HG02870 (cell line): Measurements from ENCODE around the gene RASL10A.

Source experiments
- ATAC-seq: cut with Tn5 transposase; IDR thresholded peaks from one replicate; pipeline ENCODE4 v1.9.1; 2021; ENCODE audit warnings: mild to moderate bottlenecking, moderate library complexity; ENCODE audit not compliant: unreplicated experiment

Gene RASL10A

DNA sequence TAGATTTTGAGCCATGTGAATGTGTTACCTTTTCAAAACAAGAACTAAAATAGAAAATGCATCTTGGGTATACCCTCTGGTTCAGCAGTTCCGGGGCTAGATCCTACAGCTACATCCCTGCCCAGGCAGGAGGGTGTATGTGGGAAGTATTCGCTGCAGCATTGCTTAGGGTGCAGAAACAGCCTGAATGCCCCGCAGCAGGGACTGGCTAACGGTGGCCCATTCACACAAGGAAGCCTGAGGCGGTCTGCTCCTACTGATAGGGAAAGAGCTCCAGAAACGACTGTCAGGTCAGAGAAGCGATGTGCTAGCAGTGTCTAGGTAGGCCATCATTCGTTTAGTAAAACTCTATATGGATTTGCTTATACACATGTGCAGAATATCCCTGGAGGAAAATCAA is 9.9 kb upstream of the RASL10A start:
- no peak for ATAC-seq

GRCh38 chr22:29323641-29324040 is 8.1 kb upstream of the RASL10A start:
- ATAC-seq, result no peak

DNA sequence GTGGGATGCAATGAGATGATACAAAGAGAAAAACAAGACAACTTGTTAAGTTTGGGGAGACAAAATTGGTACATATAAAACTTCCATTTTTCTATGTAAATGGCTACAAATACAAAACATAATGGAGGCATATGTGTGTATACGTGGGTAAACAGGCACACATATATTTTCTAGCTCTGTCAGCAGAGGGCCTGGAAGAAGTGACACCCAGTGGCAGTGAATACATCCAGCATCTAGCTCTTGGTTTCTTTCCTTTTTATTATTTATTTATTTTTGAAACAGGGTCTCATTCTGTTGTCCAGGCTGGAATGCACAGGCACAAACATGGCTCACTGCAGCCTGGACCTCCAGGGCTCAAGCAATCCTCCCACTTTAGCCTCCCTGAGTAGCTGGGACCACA is 5.0 kb upstream of the RASL10A start:
- ATAC-seq, result no peak

GRCh38 chr22:29319072-29319471 is 3.6 kb upstream of the RASL10A start:
- no peak for ATAC-seq

- no peak for ATAC-seq
These were observed 2.4 kb upstream of the RASL10A start for GRCh38 chr22:29317827-29318454.

DNA sequence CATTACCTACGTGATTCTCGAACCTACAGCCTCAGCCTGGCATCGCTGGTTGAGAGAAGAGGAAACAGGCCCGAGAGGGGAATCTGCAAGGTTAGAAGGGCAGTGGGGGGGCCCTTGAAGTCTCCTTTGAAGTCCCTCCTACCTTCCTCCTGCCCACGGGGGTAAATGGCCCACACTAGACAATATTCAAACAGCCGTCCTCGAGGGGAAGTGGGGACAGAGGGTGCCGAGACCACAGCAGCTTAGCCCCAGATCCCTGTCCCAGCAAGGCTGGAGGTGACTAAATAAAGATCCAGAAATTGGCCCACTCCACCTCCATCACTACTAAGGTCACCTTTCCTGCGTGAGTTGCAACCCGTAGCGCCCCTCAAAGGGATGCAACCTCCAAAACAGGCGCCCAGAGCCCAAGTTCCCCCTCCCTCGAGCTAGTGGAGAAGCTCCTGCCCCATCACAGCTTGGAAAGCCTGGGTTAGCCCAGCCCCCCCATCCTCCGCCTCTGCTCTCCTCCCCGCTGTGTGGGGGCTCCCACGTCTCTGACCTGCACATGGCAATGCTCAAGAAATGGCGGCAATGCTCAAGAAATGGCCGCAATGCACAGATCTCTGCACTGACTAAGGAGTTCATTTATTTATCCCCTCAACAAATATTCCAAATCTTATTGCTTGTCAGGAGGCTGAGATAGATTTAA is 788 bp upstream of the RASL10A start:
- ATAC-seq, result no peak

DNA sequence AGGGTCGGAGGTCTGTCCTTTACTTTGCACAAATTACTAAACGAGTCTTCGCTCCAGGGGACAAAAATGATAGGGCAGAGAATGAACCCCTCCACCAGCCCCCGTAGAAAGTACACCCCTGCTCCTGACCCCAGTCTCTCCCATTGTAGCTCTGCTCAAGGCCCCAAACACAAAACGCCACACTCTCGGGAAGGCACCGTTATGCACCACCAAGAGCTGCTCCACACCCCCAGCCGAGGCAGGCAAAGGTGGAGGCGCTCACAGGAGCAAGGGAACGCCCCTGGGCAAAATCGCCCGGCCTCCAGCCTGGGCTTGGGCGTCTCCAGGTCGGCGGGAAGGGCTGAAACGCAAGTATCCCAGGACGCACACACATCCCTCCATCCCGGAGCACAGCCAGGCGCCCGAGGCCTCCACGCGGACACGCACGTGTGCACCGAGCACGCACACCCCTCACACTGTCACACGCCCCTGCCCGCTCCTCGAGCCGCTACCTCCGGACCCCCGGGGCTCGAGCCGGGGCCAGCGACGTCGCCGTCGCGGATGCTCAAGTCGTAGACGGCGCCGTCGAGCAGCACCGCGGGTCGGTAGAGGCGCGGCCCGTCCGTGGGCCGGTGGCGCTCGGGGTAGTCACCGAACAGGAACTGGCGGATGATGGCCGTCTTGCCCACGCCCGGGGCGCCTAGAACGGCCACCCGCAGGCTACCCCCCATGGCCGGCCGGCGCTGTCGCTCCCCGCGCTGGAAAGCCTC is 786 bp downstream of the RASL10A start:
- no peak for ATAC-seq

DNA sequence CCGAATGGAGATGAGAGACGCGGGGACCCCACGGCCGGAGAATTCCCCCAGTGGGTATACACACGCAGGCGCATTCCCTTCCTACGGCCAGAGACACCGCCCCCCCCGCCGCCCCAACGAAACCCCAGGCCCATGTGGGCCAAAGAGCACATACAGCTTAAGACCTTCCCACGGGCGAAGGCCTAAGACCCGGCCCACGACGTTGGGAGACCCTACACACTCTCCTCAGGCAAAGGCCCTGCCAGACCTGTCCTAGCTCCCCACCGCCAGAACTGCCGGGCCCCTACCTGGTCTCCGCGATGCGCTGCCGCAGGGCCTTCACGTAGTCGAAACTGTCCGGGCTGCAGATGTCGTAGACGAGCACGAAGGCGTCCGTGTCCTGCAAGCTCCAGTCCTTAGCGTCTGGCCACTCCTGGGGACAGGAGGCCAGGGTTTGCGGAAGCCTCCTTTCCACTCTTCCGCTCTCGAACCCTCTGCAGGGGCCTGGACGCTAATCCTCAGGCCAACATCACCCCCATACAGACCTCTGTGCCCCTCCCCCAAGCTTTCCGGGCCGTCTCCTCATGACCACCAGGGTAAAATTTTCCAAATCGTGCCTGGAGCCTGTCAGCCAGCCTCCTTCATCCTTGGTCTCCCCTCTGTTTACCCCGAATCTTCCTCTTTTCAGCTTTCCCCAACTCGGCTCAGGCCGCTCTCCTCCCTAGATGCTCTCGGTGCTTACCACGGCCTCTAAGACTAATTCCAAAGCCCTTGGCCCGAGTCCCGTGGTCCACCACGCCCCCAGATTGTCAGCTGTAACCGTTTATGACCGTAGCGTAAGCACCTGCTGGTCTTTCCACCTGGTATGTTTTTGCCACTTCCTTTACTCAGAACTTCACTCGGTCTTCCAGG is 1.7 kb downstream of the RASL10A start:
- ATAC-seq, result no peak

DNA sequence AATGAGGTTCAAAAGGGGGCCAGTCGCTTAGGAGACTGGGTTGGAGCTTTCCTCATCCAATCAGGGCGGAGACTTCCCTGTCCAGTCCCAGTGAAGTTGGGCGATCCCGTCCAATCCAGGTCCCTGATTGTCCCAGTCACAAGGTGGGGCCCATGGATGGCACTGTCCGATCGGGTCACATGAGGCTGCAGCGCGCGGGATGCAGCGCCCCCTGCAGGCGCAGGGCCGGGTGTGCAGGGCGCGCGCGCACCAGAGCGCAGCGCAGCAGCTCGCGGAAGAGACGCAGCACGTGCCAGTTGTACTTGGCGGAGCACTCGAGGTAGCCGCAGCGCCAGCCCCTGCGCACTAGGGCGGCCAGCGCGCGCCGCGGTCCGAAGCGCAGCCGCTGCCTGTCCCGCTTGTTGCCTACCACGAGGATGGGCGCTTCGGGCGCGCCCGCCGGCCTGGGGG is 2.3 kb downstream of the RASL10A start:
- no peak for ATAC-seq

DNA sequence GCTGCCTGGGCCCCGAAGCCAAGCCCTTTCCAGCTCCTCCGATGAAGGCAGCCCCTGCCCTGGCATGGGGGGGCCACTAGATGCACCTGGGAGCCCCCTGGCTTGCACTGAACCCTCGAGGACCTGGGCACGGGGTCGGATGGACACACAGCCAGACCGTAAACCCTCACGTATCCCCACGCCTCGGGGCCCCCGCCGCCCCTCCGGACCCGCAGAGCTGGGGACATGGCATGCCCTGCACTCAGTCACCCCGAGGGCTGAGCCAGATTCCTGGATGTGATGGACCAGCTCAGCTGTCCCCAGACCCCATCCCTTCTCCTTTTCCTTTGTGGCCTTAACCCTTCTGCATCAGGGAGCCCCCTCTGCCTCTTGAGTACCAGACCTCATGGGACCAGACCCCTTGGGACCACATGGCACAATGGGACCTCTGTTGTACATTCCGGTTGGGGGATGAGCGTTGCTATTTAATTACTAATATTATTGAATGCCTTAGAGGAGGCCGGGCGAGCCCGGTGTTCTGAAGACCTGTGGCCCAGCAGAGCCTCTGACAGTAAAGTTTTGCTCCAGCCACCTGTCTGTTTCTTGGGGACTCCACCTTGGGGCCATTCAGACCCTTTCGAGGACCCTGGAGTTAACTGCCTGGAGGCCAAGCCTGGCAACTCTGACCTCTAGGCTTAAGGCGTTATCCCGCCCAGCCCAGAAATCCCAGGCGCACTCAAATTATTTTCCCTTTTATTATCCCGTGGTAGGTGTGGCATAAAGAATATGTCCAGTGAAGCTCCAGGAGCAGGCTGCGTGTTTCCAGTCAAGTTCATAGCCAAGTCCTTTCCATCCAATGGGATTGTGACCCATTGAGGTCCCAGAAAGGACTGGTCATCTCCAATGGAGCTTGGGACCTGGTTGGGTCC is 3.0 kb downstream of the RASL10A start:
- ATAC-seq, result no peak

- no peak for ATAC-seq
These were observed 3.9 kb downstream of the RASL10A start for GRCh38 chr22:29311464-29312217.

GRCh38 chr22:29310863-29311339 is 4.6 kb downstream of the RASL10A start:
- ATAC-seq, result no peak

- no peak for ATAC-seq
These were observed 5.2 kb downstream of the RASL10A start for GRCh38 chr22:29310065-29310862.

DNA sequence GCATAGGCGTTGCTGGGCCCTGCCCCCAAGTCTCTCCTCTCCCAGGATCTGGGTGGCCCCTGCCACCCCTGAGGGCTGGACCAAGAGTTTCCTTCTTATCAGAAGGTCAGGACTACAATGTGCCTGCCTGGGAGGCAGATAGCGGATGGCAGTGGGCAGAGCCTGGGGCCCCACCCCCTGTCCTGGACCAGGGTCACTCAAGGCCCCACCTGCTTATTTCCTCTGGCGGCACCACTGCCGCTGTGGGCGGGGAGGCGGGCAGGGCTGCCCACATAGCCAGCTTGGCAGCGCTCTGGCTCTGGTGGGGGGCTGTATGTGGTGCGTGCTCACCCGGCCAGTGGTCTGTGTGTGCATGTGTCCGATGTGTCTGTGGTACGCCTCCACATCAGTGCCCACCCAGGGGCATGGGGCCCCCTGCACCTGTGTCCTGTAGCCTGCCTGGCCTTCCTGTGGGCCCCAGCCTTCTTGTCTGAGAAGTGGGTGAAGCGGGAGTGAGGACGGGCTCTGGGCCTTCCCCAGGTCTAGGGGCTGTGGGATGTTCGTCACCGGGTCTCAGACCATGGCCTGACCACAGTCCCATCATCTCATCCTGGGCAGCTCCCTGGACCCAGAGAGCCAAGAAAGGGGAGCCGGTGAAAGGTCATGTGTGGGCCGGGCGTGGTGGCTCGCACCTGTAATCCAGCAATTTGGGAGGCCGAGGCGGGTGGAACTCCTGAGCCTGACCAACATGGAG is 6.0 kb downstream of the RASL10A start:
- ATAC-seq, result no peak

DNA sequence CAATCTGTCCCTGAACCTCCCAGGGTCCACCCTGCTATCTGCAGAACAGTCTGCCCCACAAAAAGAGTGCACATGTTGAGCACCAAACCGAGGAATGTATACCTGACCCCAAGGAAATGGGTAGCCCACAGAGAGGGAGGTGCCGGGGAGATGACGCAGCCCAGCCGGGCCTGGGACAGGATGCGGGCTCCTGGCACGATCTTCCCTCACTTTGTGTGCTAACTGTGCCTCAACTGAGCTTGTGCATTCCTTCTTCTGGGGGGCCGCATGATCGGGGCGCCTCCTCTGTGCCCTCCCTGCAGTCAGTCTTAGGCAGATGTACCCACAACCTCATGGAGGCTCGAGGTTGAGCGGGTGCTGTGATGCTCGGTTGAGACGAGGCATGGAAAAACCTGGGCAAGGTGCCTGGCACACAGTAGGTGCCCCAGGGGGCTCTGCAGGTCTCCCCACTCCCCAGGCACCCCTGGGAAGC is 6.7 kb downstream of the RASL10A start:
- ATAC-seq, result no peak

DNA sequence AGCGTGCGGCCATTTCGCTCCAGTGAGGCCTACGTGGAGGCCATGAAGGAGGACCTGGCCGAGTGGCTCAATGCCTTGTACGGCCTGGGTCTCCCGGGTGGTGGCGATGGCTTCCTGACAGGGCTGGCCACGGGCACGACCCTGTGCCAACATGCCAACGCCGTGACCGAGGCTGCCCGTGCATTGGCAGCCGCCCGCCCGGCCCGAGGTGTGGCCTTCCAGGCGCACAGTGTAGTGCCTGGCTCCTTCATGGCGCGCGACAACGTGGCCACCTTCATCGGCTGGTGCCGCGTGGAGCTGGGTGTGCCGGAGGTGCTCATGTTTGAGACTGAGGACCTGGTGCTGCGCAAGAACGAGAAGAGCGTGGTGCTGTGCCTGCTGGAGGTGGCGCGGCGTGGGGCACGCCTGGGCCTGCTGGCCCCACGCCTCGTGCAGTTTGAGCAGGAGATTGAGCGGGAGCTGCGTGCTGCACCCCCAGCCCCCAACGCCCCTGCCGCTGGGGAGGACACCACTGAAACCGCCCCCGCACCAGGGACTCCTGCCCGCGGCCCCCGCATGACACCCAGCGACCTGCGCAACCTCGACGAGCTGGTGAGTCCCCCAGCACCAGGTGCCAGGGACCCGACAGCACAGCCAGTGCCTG is 7.2 kb downstream of the RASL10A start:
- no peak for ATAC-seq

DNA sequence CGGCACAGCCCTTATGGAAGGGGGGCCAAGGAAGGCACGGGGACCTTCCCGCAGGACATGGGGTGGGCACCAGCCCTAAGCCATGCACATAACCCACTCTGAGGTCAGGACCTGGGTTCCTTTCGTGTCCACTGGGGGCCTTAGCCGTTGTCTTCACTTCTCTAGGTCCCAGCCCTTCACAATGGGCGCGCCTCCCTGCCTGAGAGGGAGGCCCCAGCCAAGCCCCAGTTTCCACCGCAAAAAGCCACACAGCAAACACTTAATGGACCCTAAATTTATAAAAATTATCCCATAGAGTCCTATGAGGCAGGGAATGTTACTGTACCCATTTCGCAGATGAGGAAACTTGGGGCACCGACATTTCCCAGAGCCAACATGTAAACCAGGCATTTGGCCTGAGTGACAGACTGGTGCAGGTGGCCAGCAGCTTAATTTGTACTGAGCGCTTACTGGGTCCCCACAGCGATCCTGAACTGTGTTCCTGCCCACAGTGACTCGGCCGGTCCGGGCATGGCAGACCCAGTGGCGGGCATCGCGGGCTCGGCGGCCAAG is 7.8 kb downstream of the RASL10A start:
- ATAC-seq, result no peak
